GM20431 (cell line): Measurements from ENCODE around the gene KCNMB2.
"Not testable (repeated sequence)": the region's sequence is repeated elsewhere in the genome, so short reads cannot be mapped to it uniquely, and the experiment has no call there.

Source experiments
- in situ Hi-C: fragments of 300-500 bp; cut with MseI, MboI; formaldehyde crosslinking; loops from one replicate; pipeline ENCODE4 v1.15.0; 2020; ENCODE audit warnings: low sequenced_read_pairs; ENCODE audit not compliant: unreplicated experiment

KCNMB2 gene

DNA sequence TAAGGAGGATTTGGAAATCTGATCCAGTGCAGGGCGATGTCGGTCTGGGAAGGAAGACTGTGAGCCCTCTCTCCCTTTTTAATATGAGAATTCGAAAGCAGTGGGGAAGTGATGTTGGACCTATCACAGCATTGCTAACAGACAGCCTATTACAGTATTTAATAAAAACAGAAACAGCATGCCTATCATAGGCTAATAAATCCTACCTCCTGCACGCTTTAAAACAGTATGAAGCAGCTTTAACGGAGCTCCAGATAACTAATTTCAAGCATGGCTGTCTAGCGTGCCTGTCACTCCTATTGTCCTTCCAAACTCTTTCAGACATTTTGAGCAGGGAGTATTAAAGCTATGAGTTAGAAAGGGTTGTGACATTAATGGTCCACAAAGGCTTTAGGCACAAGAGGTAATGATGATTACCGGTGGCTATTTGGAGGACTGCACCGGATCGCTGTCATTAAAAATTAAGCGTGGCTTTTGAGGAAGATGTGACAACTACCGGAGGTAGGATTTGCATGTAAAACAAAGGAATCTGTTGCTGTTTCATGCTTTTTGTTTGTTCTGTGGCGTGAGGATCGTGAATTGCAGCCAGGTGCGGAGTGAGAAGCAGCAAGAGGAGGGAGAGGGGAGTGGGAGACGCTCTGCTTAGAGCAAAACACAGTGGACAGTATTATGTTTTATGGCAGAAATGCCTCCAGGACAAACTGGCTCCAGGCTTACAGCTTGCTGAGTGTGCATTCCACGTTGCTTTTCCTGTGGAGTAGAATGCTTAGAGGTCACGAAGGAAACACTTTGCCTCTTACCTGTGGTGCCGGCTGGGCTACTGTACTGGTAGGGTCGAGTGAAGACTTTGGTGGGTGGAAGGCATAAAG, at the start of gene KCNMB2:
KCNMB2 (plus strand) TSS at position 226 of the 869 bp plus-strand sequence.
- in situ Hi-C loops = no loop called here

GRCh38 chr3:178486903-178487302, 49.3 kb upstream of the KCNMB2 start:
- in situ Hi-C loops = no loop called here

DNA sequence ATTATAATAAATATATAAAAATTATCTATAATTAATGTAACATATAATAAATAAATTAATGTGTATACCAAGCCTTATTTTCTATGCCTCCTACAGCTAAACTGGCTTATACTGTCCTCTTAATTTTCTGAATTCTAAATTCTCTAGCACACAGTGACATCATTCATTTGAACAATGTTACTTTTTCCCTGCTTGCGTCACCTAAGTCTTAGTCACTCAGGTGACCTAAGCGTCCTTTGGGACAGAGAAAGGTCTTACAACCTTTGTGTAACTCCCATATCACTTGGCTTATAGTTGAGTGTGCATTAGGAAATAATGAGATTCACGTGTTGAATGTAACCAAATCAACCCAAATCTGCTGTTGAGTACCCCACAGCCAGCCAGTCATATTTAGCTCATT, 48.5 kb upstream of the KCNMB2 start:
- in situ Hi-C loops = no loop called here

DNA sequence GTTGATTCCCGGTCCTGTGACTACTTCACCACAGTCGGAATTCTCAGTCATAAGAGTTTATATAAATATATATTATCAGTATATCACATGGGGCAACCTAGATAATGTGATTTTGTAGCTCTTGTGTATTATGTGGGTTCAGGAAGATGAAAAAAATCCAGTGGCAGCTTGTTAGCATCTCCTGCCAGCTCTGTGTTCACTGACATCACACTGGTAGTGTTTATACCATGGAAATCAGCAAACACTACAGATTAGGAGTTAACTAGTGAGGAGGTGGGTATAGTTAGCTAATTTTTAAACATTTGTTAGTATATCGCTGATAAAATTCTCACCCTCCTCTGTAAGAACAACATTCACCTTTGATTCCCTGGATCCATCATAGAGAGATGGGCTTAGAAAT, 44.5 kb upstream of the KCNMB2 start:
- in situ Hi-C loops = no loop called here

GRCh38 chr3:178492491-178492890, 43.7 kb upstream of the KCNMB2 start:
- in situ Hi-C loops = no loop called here

GRCh38 chr3:178494386-178494785, 41.9 kb upstream of the KCNMB2 start:
- in situ Hi-C loops = no loop called here

DNA sequence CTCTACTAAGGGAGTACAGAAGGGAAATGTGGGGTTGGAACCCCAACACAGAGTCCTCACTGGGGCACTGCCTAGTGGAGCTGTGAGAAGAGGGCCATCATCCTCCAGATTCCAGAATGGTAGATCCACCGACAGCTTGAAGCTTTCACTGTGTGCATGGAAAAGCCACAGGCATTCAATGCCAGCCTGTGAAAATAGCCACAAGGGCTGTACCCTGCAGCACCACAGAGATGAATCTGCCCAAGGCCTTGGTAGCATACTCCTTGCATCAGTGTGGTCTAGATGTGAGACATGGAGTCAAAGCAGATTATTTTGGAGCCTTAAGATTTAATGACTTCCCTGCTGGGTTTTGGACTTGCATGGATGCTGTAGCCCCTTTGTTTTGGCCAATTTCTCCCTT, 39.3 kb upstream of the KCNMB2 start:
- in situ Hi-C loops = no loop called here

DNA sequence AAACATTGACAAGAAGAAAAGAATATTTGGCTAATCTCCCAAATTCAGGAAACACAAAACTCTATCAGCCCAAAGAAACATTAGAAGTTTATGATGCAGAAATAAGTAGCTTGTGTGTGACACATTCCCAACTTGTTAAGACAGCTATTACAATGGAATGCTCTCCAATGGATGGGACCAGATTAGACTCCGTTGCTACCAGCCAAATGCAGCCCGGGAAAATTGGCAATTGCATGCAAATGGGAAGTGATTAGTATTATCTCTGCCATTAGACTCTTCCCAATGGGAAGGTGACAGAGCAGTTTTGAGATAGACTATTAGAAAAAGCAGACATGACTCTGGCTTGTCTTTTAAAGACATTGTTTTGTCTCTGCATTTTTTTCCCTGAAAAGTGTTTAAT, 37.4 kb upstream of the KCNMB2 start:
- in situ Hi-C loops = no loop called here

DNA sequence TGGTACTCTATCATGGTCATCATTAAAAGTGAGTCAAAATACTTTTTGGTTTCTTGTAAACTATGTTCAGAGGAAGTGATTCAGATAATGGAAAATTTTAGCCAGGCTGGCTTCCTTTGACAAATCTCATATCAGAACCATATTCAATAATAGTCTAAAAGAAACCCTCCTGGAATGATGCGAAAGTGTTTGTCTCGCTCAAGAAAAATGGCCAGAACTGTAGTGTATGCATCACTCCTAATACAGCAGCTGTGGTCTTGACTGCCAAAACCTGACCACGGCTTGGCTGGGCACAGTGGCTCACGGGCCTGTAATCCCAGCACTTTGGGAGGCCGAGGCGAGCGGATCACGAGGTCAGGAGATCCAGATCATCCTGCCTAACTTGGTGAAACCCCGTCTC, 35.6 kb upstream of the KCNMB2 start:
- in situ Hi-C loops = no loop called here

GRCh38 chr3:178504128-178504527, 32.1 kb upstream of the KCNMB2 start:
- in situ Hi-C loops = no loop called here

DNA sequence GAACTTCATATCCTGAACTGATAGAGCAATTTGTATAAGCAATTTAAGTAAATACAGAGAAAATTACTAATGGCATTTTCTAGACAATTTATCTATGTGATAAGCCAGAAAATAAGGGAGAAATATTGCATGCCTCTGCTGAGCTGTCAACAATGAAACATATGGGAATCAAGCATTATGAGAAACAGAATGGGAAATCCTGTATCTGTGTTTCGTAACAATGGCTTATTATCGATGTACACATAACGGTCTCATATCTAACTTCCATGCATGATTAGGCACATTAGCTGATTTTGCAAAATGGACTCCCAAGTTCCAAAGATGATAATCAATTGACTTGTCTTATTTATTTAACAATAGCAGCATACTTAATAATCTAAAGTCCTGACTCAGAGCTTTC, 30.4 kb upstream of the KCNMB2 start:
- in situ Hi-C loops = no loop called here

- in situ Hi-C loops = no loop called here
Measured at GRCh38 chr3:178507507-178508442, 28.5 kb upstream of the KCNMB2 start.

GRCh38 chr3:178508443-178508825, 27.8 kb upstream of the KCNMB2 start:
- in situ Hi-C loops = no loop called here

DNA sequence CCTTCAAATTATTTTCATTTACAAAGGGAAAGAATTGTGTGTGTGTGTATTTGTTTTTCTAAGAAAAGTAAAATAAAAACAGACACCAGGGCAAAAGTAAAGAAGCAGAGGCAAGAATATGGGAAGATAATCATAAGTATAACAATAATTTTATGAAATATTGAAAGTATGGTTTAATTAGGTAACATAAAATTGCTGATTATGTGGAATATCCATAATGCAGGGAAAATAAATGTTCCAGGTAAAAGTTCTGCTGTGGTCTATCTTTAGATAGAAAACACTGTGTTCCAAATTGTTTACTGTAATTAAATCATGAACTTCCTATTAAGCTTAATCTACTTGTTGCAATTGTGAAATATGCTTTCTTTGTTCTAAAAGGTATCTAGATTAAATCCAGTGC, 25.7 kb upstream of the KCNMB2 start:
- in situ Hi-C loops = no loop called here

- in situ Hi-C loops = no loop called here
Measured at GRCh38 chr3:178512647-178513046, 23.6 kb upstream of the KCNMB2 start.

DNA sequence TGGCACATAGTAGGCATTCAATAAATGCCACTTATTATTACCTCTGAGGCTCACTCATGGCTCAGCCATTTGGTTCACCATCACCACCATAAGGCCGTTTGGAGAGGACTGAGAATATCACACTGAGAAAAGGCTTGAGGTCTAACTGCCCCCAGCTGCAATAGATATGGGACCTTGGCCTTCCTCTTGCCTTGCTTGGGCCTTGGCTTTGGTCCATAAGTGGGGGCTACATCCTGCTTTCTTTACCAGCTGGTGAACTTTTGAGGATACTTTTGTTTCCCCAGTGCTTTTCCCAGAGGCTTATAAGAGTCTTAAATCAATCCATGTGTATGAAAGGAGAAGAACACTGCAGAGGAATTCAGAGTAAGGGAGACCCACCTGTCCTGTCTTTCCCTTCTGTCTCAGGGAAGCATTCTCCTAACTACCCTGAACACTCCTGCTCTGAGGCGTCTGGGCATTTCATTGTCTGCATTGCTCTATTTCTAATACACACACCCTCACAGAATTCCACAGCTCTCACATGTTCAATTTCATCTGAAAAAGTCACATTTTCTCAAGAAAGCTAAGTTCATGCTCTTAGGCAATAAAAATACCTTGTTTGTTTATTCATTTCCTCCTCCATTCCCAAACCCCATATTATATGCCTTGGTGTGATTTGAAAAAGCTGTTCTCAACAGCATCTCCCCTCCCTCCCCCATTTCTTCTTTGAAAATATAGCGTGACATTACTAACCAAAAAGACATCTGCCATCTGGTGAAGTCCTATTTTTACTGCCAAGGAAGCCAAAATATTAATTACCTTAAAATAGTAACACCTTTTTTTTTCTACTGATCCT, 22.5 kb upstream of the KCNMB2 start:
- in situ Hi-C loops = no loop called here

GRCh38 chr3:178514401-178514800, 21.8 kb upstream of the KCNMB2 start:
- in situ Hi-C loops = no loop called here

DNA sequence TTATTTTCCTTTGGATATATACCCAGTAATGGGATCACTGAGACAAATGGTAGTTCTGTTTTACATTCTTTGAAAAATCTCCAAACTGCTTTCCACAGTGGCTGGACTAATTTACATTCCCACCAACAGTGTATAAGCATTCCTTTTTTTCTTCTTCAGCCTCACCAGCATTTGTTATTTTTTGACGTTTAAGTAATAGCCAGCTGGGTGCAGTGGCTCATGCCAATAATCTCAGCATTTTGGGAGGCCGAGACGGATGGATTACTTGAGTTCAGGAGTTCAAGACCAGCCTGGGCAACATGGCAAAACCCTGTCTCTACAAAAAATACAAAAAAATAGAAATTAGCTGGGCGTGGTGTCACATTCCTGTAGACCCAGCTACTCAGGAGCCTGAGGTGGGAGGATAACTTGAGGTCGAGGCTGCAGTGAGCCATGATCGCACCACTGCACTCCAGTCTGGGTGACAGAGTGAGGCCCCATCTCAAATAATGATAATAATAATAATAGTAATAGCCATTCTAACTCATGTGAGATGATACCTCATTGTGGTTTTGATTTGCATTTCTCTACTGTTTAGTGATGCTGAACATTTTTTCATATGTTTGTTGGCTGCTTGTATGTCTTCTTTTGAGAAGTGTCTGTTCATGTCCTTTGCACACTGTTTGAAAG, 21.0 kb upstream of the KCNMB2 start:
- in situ Hi-C loops = not testable (repeated sequence)

DNA sequence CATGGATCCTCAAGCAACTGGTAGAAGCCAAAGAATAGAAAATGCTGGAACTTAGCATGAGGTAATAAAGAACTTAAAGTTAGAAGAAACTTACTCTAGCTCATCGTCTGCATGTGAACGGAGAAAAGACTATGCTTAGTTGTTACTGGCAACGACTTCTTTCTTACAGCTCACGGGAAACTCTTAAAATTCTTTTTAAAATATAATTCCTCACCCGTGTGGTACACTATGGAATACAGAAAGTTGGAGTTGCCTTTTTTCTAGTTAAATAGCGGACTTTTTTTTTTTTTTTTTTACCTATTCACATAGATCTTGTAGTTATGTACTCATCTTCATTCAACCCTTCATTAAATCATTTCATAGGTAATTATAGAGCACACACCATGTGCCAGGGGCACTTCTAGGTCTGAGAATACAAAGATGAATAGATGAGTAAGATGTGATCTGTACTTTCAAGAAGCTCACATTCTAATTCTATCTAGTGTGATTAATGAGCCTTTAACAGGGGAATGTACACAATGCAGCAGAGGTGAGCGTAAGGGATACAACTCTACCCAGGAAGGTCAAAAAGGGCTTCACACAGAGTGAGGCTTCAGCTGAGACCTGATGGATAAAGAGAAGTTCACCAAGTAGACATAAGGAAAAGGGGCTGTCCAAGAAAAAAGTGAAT, 18.4 kb upstream of the KCNMB2 start:
- in situ Hi-C loops = no loop called here
